ENCODE results near the gene FAM76A. TPM values are rescaled to one million over a fixed set of nuclear protein-coding genes. Genes with fewer than 3 reads are reported as not detected.

FAM76A gene
- total RNA-seq, 2 donors from 2014 or later = 13.0 to 14.7 TPM

- Mint-ChIP-seq H3K27ac (no peak overlapping the region), H3K4me1 (peaks cover 22% of the 10 kb centered on the region), H3K36me3 (ENCODE audit: low read depth) (peaks cover 4% of the 10 kb centered on the region), H3K4me3 (no peak overlapping the region), H3K9me3 (peaks cover 27% of the 10 kb centered on the region), H3K27me3 (ENCODE audit: insufficient read depth) (peaks cover 2% of the 10 kb centered on the region)
- no peaks in the 10 kb centered on the region for H3K27me3 ChIP-seq (ENCODE audit: control insufficient read depth, insufficient read depth, low read length, poor library complexity, severe bottlenecking)
- peaks cover 6% of the 10 kb centered on the region for H3K4me1 ChIP-seq (ENCODE audit: control insufficient read depth, insufficient read depth, low read length)
- TF ChIP-seq, protein P1, sequence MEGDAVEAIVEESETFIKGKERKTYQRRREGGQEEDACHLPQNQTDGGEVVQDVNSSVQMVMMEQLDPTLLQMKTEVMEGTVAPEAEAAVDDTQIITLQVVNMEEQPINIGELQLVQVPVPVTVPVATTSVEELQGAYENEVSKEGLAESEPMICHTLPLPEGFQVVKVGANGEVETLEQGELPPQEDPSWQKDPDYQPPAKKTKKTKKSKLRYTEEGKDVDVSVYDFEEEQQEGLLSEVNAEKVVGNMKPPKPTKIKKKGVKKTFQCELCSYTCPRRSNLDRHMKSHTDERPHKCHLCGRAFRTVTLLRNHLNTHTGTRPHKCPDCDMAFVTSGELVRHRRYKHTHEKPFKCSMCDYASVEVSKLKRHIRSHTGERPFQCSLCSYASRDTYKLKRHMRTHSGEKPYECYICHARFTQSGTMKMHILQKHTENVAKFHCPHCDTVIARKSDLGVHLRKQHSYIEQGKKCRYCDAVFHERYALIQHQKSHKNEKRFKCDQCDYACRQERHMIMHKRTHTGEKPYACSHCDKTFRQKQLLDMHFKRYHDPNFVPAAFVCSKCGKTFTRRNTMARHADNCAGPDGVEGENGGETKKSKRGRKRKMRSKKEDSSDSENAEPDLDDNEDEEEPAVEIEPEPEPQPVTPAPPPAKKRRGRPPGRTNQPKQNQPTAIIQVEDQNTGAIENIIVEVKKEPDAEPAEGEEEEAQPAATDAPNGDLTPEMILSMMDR (conservative IDR thresholded peaks at IDR 0.05) = no peak
- H3K36me3 ChIP-seq (ENCODE audit: control insufficient read depth, insufficient read depth, low read length) = no peaks in the 10 kb centered on the region
- peak; percentile 79 for DNase-seq
- WGBS, 2 experiments (ENCODE audit: insufficient coverage in 1 of 2, insufficient read length in 1 of 2) = 70 to 73% methylated on average over 18 to 21 of the region's 21 CpGs
- no peak overlapping the region for H3K9ac ChIP-seq (ENCODE audit: extremely low read depth, low read length, poor library complexity, severe bottlenecking)
- peaks cover 24% of the 10 kb centered on the region for H3K9me3 ChIP-seq (ENCODE audit: control insufficient read depth, low read length)
- H3K4me3 ChIP-seq (ENCODE audit: low read length) = no peak overlapping the region
- H3K27ac ChIP-seq (ENCODE audit: low read depth, low read length) = no peak overlapping the region
Measured at GRCh38 chr1:27686223-27686990, 39.4 kb upstream of the FAM76A start.

DNA sequence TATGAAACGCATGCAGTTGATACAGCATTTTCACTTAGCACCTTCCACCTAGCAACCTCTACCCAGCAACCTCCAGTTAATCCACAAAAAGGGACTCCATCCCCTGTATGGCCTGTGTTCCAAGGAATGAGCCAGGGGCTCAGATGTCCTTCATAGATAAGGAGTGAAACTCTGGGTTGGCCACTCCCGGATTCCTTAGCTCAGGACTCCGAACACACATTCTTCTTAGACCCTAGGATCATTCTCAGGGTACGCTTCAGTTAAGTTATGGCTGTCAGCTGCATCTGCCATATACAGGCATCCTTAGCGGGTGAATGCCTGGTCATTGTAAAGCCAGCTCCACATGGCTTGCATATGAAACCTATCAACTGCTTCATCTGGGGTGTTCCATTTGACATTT lies 37.9 kb upstream of the FAM76A start:
- H3K9me3 Mint-ChIP-seq = peaks cover 16% of the 10 kb centered on the region

DNA sequence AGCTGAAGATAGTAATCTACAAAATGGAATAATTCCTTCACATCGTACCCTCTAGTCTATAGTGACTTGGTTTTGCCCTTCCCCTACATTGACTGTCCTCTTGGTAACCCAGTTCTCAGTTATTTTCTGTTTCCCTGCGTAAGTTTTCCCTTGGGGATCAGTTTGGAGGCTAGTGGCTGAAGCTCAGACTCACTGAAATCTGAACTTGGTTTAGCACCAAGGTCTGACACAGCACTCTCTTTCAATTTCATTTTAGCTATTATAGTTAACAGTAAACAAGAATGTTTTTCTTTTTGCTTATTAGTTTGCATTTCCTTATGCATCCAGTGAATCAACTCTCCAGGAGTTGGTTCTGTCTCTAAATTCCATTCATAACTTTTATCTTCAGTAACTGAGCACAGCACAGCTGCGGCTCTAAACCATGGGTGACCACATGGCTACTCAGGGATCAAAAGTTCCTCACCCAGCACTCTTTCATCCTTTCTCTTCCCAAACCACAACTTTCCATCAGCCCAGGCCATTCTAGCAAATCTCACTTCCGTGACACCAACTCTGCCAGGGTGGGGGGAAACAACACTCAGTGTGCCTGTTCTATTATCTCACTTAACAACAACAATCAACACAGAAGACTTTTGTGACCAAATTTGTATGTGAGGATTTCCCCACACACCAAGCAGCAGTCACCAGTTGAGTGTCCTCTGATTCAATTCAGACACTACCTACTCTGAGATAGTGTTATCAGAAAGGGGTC lies 36.2 kb upstream of the FAM76A start:
- Histone ChIP-seq H3K27me3 (ENCODE audit: control insufficient read depth, insufficient read depth, low read length, poor library complexity, severe bottlenecking) (no peaks in the 10 kb centered on the region), H3K4me3 (ENCODE audit: low read length) (no peak overlapping the region), H3K9me3 (ENCODE audit: control insufficient read depth, low read length) (peaks cover 28% of the 10 kb centered on the region), H3K36me3 (ENCODE audit: control insufficient read depth, insufficient read depth, low read length) (no peaks in the 10 kb centered on the region), H3K4me1 (ENCODE audit: control insufficient read depth, insufficient read depth, low read length) (peaks cover 6% of the 10 kb centered on the region), H3K9ac (ENCODE audit: extremely low read depth, low read length, poor library complexity, severe bottlenecking) (no peak overlapping the region), H3K27ac (ENCODE audit: low read depth, low read length) (no peak overlapping the region)
- H3K27me3 Mint-ChIP-seq (ENCODE audit: insufficient read depth) = no peaks in the 10 kb centered on the region
- no peak for DNase-seq
- H3K4me1 Mint-ChIP-seq = peaks cover 22% of the 10 kb centered on the region
- no peak overlapping the region for H3K4me3 Mint-ChIP-seq
- peaks cover 13% of the 10 kb centered on the region for H3K9me3 Mint-ChIP-seq
- 87 to 100% methylated on average over 1 to 4 of the region's 4 CpGs for WGBS, 2 experiments (ENCODE audit: insufficient coverage in 1 of 2, insufficient read length in 1 of 2)
- H3K36me3 Mint-ChIP-seq (ENCODE audit: low read depth) = no peaks in the 10 kb centered on the region
- TF ChIP-seq, protein P1 (conservative IDR thresholded peaks at IDR 0.05) = no peak
- no peak overlapping the region for H3K27ac Mint-ChIP-seq

More for the DNA sequence above, 37.9 kb upstream of the FAM76A start:
- Histone ChIP-seq H3K4me1 (ENCODE audit: control insufficient read depth, insufficient read depth, low read length) (peaks cover 6% of the 10 kb centered on the region), H3K9me3 (ENCODE audit: control insufficient read depth, low read length) (peaks cover 24% of the 10 kb centered on the region), H3K27ac (ENCODE audit: low read depth, low read length) (no peak overlapping the region), H3K9ac (ENCODE audit: extremely low read depth, low read length, poor library complexity, severe bottlenecking) (no peak overlapping the region), H3K27me3 (ENCODE audit: control insufficient read depth, insufficient read depth, low read length, poor library complexity, severe bottlenecking) (no peaks in the 10 kb centered on the region), H3K4me3 (ENCODE audit: low read length) (no peak overlapping the region), H3K36me3 (ENCODE audit: control insufficient read depth, insufficient read depth, low read length) (no peaks in the 10 kb centered on the region)
- 86 to 95% methylated on average over 4 to 5 of the region's 5 CpGs for WGBS, 2 experiments (ENCODE audit: insufficient coverage in 1 of 2, insufficient read length in 1 of 2)
- TF ChIP-seq, protein P1 (conservative IDR thresholded peaks at IDR 0.05) = no peak
- Mint-ChIP-seq H3K27me3 (ENCODE audit: insufficient read depth) (no peaks in the 10 kb centered on the region), H3K4me1 (peaks cover 22% of the 10 kb centered on the region), H3K36me3 (ENCODE audit: low read depth) (no peaks in the 10 kb centered on the region), H3K27ac (no peak overlapping the region), H3K4me3 (no peak overlapping the region)
- no peak for DNase-seq
